GM18861 (cell line): ENCODE results near the gene PPP1R12C.

ENCODE experiments used
- ATAC-seq: cut with Tn5 transposase; IDR thresholded peaks from one replicate; pipeline ENCODE4 v1.9.1; 2021; ENCODE audit not compliant: unreplicated experiment

Gene PPP1R12C

DNA sequence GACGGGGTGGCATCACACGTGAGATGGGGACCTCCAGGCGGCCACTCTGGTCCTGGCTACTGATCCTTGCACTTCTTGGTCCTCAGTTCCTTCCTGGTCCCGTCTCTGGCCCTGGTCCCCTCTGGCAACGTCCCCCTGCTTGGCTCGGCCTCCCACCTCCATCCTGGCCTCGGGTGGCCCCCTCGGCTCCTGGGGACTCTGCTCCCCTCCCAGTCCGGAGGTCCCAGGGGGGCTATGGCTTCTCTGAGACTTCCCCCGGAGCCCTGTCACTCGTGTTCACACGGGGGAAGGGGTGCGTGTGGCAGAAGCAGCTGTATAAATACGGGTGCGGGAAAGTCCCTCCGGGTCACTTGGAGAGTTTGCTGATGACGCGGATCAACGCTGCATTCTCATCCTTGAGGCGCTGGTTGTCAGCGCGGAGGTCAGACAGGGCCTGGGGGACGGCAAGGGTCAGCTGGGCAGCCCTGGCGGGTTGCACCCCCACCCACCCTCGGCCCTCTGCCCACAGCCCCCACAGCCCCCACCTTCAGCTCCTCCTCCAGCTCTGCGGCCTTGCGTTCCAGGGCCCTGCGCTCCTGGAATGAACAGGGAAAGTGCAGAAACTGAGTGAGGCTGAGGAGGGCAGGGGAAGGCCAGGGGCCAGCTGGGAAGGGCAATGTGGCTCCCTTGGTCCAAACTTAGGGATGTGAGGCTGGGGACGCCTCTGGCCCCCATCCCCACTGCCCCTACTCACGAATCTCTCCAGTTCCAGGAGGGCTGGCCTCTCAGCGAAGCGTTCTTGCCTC lies 26.1 kb downstream of the PPP1R12C start:
- no peak for ATAC-seq

DNA sequence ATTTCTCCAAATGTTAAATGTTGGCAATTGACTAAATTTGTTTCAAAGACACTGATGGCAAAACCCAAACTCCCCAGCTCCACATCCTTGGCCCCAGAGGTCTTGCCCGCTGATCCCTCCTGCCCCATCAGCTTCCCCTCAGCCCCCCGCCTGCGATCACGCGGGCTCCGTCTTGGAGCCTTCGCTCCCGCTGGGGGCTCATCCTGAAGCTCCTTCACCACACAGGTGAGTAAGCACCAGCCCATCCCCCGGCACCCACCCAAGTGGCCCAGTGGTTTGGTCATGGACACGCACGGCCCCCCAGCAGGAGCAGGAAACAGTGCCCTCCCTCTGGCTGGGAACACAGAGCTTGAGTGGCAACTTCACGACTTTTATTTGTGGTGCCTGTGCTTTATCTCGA lies 26.9 kb downstream of the PPP1R12C start:
- no peak for ATAC-seq

DNA sequence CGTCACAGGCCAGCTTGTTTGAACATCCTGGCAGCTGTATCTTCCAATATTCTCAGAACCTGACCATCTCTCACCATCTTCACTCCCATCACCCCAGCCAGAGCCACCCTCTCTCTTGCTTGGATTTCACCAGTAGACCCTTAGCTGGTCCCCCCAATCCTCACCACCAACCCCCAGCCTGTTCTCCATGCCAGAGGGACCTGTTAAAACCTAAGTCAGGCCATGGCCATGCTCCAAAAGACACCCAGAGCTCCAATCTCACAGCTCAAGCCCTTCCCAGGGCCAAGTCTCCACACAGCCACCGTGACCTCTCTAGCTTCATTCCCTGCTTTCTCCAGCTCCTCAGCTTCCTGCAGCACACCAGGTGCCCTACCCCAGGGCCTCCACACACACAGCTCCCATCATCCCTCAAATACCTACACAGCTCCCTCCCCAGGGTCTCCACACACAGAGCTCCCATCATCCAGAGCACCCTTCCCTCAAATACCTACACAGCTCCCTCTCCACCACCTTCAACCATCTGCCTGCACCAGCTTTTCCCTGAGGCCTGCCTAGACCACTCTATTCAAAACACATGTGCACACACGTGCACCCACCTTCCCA lies 28.0 kb downstream of the PPP1R12C start:
- ATAC-seq, result no peak

DNA sequence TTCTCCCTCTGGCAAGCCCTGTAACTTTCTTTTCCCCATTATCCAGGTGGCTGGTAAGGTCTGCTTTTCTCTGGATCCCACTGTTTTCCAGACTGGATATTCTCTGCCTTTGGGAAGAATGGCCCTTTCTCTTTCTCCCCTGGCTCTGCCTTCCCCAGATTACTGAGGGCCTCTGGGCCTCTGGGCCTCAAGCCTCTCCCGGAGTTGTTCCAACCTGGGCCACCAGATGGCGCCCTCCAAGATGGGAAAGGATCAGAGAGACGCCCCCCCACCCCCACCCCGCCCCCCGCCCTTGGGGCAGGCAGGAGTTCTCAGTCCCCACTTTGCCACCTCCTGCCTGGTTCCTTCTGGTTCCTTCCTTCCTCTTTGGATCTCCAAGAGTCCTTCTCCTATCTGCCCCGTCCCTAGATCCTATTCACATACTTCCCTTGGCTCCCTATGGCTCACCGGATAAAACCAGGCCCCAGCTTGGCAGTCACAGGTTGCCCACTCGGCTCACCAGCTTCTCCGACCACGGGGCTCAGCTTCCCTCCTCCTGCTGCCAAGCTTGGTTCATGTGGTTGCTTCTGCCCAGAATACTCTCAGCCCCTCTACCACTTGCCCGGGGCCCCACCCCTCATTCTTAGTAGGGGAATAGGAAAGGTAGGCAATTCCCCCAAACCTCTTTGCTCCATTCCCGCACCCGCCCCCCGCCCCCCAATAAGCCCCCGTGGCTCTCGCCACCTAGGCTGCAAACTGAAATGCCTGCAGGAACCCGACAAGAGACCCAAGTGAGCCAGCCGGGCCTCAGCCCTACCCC lies 28.7 kb downstream of the PPP1R12C start:
- no peak for ATAC-seq

DNA sequence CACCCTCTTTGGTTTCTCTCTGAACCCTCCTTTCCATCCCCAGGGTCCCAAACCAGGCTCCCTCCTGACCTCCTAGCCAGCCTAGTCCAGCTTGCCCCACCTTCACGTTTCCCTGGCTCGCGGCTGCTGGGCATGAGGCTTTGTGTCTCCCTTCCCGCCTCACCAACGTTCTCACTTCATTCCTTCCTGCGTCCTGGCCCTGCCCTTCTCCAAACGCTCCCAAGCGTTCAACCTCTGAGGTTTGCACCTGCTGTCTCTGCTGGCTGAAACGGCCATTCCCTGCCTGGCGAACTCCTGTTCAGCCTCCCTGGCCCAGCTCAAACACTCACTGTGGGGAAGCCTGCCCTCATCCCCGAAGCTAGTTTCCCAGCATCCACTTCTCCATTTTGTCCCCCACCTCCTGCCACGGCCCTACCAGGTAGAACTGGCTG lies 29.4 kb downstream of the PPP1R12C start:
- ATAC-seq, result no peak

DNA sequence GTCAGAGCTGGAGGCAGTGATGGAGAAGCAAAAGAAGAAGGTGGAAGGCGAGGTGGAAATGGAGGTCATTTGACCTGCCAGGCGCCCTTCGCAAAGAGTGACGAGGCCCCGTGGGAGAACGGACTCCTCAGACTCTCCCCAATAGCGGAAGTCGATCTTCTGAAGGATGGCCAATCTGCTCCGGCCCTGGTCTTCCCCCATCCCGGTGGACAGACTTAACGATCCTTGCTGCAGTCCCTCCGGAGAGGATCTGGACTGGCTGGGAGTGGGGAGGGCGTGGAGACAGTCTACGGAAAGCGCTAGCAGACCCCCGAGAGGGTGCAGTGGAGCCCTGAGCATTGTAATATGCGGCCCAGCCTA lies 29.9 kb downstream of the PPP1R12C start:
- ATAC-seq, result no peak

DNA sequence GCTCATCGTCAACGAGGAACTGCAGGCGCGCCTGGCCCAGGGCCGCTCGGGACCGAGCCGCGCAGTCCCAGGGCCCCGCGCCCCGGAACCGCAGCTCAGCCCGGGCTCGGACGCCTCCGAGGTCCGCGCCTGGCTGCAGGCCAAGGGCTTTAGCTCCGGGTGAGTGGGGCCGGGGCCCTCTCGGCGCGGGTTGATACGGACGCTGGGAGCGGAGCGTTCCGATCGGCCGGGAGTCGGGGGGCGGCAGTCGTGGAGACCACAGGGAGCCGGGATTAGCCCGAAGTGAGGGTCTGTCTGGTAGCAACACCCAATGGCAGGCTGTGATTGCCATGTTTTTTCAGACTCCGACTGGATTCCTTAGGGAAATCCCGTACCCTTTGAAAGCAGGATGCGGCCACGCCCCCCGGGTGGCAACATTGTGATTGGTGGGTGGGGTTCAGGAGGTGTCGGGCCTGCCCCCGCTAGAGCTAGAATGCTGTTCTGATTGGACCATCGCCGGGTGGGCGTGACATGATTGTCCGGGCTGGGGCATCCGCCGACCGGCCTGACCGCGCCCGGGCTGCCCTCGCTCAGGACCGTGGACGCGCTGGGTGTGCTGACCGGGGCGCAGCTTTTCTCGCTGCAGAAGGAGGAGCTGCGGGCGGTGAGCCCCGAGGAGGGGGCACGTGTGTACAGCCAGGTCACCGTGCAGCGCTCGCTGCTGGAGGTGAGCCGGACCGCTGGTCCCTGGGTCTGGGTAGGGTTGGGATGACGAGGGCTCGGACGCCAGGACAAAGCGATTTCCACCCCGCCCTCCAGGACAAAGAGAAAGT lies 30.5 kb downstream of the PPP1R12C start:
- no peak for ATAC-seq

DNA sequence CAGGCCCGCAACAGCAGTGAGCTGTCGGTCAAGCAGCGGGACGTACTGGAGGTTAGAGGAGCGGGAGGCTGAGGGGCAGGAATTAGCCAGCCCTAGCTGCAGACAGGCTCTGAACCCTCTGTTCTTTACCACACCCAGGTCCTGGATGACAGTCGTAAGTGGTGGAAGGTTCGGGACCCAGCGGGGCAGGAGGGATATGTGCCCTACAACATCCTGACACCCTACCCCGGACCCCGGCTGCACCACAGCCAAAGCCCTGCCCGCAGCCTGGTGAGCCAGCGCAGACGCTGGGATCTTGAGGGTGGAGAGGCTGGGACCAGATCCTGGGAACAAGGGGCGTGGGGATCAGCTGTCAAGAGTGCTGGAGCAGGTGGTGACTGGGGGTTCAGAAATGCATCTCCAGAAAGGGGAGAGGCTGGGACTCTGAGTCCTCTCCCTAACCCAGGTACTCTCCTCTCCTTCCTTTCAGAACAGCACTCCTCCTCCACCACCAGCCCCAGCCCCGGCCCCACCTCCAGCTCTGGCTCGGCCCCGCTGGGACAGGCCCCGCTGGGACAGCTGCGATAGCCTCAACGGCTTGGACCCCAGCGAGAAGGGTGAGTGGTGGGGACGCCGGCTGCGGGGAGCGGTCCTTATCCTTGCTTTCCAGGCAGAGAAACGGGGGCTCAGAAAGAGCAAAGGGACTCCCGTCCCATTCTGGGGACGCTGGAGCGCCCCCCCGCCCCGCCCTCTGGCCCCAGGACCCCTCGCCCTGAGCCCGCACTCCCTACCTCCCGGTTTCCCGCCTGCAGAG lies 31.3 kb downstream of the PPP1R12C start:
- no peak for ATAC-seq

DNA sequence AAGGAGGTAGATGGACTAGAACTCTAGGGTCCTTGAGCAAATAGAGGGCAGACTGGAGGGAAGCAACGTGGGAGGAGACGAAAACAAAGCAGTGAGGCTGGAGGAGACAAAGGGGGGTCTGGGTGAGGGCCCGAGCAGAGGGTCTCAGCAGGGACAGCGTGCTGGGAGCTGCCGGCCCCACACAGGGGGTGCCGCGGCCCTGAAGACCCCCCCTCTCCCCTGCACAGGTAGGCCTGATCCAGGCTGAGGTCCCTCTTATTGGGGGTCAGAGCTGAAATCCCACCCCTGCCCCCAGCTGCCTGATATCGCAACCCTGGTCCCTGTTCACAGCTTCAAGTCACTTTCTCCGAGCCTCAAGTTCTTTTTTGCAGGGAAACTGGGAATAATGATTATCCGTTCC lies 33.0 kb downstream of the PPP1R12C start:
- no peak for ATAC-seq

DNA sequence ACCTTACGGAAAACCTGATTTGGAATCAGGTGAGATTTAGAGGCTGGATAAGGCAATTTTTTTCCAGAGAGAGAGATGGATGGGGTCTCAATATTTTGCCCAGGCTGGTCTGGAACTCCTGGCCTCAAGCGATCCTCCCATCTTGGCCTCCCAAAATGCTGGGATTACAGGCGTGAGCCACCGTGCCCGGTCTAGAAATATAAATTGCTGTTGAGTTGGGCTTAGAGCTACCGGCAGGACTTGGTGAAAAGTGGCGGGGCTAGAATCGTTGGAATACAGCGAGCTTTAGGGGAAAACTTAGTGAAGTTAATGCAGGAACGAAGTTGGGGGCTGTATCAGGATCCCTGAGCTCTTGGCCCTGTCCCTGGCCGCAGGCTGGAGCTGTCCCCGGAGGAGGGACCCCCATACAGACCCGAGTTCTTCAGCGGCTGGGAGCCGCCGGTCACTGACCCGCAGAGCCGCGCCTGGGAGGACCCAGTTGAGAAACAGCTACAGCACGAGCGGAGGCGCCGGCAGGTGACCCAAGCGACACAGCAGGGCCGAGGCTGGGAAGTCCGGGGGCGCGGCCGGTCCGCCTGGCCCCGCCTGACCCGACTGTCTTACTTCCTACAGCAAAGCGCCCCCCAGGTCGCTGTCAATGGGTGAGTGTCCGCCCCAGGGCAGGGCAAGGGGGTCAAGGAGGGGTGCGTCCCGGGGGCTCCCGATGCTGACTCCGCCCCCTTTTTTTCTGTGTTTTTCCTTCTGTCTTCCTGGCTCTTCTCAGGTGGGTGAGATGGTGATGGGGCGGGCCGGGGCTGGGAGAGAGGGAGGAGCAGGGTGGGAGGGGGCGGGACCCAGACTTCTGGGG lies 34.2 kb downstream of the PPP1R12C start:
- ATAC-seq, result no peak

DNA sequence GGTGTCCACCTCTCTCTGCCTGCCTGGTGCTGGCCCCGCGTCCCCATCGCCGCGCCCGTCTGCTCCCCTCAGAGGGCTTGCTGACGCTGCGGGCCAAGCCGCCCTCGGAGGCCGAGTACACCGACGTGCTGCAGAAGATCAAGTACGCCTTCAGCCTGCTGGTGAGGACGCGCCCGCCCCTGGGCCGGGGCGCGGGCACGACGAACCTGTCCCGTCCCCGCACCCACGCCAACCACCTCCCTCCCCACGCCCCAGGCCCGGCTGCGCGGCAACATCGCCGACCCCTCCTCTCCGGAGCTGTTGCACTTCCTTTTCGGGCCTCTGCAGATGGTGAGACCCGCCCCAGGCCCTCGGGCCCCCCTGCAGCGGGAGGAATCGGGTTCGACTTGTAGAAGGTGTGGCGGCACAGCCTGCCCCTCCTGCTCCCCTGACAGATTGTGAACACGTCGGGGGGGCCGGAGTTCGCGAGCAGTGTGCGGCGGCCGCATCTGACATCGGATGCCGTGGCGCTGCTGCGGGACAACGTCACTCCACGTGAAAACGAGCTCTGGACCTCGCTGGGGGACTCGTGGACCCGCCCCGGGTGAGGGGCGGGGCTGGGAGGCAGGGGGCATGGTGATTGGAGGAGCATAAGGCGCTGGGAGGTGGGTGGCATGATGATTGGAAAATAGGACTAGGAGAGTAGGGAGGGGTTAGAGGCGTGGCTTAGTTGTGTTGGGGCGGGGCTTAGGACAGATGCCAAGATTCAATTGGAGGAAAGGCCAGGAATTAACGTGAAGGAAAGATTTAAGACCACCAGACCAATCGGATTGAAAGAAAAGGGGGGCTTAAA lies 35.2 kb downstream of the PPP1R12C start:
- no peak for ATAC-seq

DNA sequence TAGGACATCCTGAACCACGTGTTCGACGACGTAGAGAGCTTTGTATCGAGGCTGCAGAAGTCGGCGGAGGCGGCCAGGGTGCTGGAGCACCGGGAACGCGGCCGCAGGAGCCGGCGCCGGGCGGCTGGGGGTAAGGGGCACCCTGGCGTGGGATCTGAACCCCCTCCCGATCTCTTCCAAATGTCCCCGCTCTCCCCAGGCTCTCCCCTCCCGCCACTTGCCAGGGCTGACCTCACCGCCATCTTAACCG lies 35.7 kb downstream of the PPP1R12C start:
- no peak for ATAC-seq

DNA sequence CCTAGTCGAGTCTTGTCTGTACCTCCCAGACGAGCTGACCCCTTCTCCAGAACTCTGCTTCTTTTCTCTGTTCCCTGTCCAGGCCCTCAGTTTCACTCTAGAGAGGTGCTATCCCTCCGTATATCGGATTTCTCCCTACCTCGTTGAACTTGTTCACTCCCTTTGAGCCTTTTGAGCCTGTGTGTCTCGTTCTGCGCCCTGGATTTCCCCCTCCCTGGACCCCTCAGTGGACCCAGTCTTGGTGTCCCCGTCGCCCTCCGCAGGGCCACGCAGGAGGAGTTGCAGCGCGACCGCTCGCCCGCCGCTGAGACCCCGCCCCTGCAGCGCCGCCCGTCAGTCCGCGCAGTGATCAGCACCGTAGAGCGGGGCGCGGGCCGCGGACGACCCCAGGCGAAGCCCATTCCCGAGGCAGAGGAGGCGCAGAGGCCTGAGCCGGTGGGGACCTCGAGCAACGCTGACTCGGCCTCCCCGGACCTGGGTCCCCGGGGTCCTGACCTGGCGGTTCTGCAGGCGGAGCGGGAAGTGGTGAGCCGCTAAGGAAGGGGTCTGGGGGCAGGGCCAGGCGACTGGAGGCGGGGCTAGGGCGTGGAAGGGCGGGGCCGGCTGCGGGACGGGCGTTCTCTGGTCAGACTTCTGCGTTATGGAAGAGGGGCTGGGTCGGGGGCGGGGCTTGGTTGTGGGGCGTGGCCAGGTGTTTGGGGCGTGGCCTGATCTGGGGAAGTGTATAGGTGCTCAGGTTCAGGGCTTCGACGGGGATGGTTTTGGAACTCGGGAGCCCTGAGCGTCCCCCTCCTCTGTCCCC lies 36.3 kb downstream of the PPP1R12C start:
- peak; percentile 62 for ATAC-seq

DNA sequence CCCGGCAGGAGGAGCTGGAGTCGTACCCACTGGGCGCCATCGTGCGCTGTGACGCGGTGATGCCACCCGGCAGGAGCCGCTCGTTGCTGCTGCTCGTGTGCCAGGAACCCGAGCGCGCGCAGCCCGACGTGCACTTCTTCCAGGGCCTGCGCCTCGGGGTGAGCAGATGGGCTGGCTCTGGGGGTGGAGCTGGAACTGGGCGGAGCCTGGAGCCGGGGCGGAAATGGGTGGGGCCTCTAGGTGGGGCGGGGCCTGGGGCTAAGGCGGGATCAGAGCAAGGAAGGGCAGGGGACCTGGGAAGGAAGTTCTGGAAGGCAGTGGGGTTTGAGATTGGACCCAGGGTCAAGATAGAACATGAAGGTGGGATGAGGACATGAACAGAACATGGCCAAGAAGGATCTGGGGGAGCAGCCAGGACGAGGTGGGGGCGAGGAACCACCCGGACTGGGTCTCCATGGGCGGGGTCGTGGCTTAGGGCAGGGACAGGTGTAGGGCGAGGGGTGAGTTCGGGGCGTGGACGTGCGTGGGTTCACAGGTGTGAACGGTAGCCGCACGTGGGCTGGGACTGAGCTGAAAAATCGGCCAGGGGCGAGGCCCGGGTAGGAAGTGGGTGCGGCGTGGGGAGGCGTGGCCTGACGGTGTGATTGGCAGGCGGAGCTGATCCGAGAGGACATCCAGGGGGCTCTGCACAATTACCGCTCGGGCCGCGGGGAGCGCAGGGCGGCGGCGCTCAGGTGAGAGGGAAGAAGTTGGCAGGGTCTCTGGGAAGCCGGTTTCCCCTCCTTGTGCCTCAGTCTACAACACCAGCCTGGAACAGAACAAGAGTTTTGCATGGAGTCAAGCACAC lies 37.1 kb downstream of the PPP1R12C start:
- no peak for ATAC-seq

DNA sequence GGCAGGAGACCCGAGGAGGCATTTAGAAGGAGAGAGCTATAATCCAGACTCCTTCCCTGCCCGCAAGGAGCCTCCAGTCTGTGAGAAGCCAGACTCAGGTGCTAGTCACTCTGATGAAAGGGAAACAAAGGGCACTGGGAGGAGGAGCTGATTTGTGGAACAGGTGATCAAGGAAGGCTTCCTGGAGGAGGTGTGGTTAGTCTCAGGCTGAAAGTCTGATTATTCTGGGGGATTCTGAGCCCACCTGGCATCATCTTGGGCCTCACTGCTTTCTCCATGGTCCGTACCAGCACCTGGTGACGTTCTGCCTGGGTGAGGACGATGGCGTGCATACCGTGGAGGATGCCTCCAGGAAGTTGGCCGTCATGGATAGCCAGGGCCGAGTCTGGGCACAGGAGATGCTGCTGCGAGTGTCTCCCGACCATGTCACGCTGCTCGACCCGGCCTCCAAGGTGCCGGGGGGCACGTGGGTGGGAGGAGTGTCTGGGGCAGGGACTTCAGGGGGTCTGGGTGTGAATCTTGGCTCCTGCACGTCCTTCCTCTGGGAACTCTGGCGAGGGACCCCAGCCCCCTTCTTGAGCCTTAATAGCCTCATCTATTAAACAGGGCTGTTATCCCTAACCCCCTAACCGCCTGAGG lies 37.9 kb downstream of the PPP1R12C start:
- no peak for ATAC-seq

DNA sequence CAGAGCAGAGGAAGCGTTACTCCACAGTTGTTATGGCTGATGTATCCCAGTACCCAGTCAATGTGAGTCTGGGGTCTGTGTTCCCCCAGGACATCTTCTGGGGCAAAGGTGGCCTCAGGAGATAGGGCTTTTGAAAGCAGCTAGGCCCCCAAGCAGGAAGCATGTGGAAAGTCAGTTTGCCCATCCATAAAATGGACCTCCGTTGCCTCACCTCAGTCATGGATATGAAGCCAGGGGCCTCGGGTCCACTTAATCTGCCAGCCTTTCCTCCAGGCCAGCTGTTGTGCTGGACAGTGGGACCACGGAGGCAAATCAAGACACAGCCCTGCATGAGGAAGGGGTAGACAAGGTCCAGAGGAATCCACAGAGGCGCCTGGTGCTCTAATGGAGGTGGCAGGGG lies 38.4 kb downstream of the PPP1R12C start:
- ATAC-seq, result no peak

DNA sequence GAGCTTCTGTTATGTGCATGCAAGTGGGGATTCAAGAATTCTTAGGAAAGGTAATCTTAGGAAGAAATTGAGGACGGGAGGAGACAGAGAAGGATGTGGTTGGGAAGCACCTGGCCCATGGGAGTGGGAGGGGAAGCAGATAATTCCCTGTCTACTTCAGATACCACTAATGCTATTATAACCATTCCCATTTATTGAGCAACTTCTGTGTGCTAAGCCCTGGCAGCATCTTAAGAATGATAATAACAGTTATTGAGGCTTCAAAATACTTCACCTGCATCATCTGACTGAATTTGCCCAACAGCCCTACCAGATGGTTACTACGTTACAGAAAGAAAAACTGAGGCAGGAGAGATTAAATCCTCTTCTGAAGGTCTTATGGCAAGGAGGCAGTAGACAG lies 40.3 kb downstream of the PPP1R12C start:
- ATAC-seq, result no peak
